Panc1 (cell line): ENCODE data around the gene PDK4. TPM values are rescaled to one million over a fixed set of nuclear protein-coding genes. Genes with fewer than 3 reads are reported as not detected.

Experiments used
- ATAC-seq: fragments of 200-7000 bp; cut with Tn5 transposase; 2 replicates; pipeline ENCODE4 v1.9.1; 2020; ENCODE audit warnings: mild to moderate bottlenecking, moderate library complexity
- BruUV-seq: library from RNA; stranded (reverse); fragments of 400-500 nt; replicated peaks from 2 replicates; lab custom pipeline; 2021; lab: Mats Ljungman, UMichigan
- CTCF ChIA-PET: fragments of 300-600 bp; sonication (Branson Sonifier 250); formaldehyde crosslinking; loops from one replicate; lab custom pipeline; 2022; ENCODE audit warnings: antibody characterized with exemption; lab: Charles Lee
- POLR2A ChIA-PET: fragments of 300-600 bp; sonication (Branson Sonifier 250); formaldehyde crosslinking; loops from one replicate; lab custom pipeline; 2022; ENCODE audit warnings: antibody characterized with exemption; lab: Charles Lee
- DNase-seq: peaks from one replicate; pipeline ENCODE4 v3.0.0-alpha.2; 2010; ENCODE audit warnings: low read depth, low spot score
- H3K27ac ChIP-seq: 2 replicates; pipeline ENCODE4 v1.5.1; 2011; ENCODE audit warnings: mild to moderate bottlenecking, low read length, inconsistent platforms
- H3K27me3 ChIP-seq: fragments of 200-500 bp; sonication (Bioruptor generic); 2 replicates; pipeline ENCODE4 v1.6.0; 2014; ENCODE audit warnings: low read length, inconsistent platforms; ENCODE audit not compliant: control insufficient read depth, insufficient read depth
- H3K36me3 ChIP-seq: fragments of 200-500 bp; sonication (Bioruptor generic); 2 replicates; pipeline ENCODE4 v1.5.1; 2014; ENCODE audit warnings: inconsistent platforms, mild to moderate bottlenecking, low read length, moderate library complexity; ENCODE audit not compliant: control insufficient read depth, insufficient read depth
- H3K4me1 ChIP-seq: 2 replicates; pipeline ENCODE4 v1.5.1; 2011; ENCODE audit warnings: inconsistent platforms, mild to moderate bottlenecking, low read length, moderate library complexity; ENCODE audit not compliant: control insufficient read depth, insufficient read depth
- H3K4me3 ChIP-seq, 2 experiments: 2 replicates each; pipeline ENCODE4 v1.5.1; 2011 to 2012; ENCODE audit warnings: low read depth in 2 of 2, low read length in 2 of 2, mild to moderate bottlenecking in 2 of 2, inconsistent platforms in 1 of 2, moderate library complexity in 1 of 2
- H3K9me3 ChIP-seq: fragments of 200-500 bp; sonication (Bioruptor generic); 2 replicates; pipeline ENCODE4 v1.5.1; 2014; ENCODE audit warnings: low read depth, mild to moderate bottlenecking, inconsistent platforms, low read length, moderate library complexity; ENCODE audit not compliant: control insufficient read depth, insufficient read depth
- CTCF ChIP-seq: fragments of 450-650 bp; IDR thresholded peaks from 2 replicates; pipeline ENCODE4 v1.5.1; 2017; ENCODE audit warnings: mild to moderate bottlenecking
- POLR2AphosphoS5 ChIP-seq: IDR thresholded peaks from 2 replicates; pipeline ENCODE4 v1.6.1; 2012; ENCODE audit warnings: mild to moderate bottlenecking, low read depth, low read length, moderate library complexity
- REST ChIP-seq, 2 experiments: IDR thresholded peaks; 2 replicates each; pipeline ENCODE4 v1.6.1; 2011 to 2012; ENCODE audit warnings: low read depth in 2 of 2, control low read depth in 1 of 2, low read length in 1 of 2, mild to moderate bottlenecking in 1 of 2, moderate library complexity in 1 of 2; ENCODE audit not compliant: insufficient read depth in 1 of 2
- SIN3A ChIP-seq: IDR thresholded peaks from 2 replicates; pipeline ENCODE4 v1.6.1; 2012; ENCODE audit warnings: low read depth, mild to moderate bottlenecking, low read length, moderate library complexity, borderline replicate concordance; ENCODE audit not compliant: insufficient read depth
- TCF7L2 ChIP-seq: IDR thresholded peaks from 2 replicates; pipeline ENCODE4 v1.6.1; 2011; ENCODE audit warnings: mild to moderate bottlenecking, low read depth, low read length, inconsistent platforms
- in situ Hi-C: cut with HindIII; loops from 2 replicates; pipeline ENCODE4 v1.10.0; 2016; ENCODE audit warnings: low sequenced_read_pairs, low pct_unique_long_range_greater_than_20kb
- intact Hi-C: fragments of 100-400 bp; cut with micrococcal nuclease; formaldehyde crosslinking; loops from one replicate; pipeline ENCODE4 v1.10.0; 2022; ENCODE audit not compliant: unreplicated experiment
- total RNA-seq: library from RNA; stranded (reverse); gene quantifications from one replicate; pipeline ENCODE4 v1.2.1, GENCODE V29; 2021; ENCODE audit not compliant: unreplicated experiment

PDK4 gene
- total RNA-seq, 1 experiment from 2014 or later: 1.4 TPM

GRCh38 chr7:95602421-95602820 is 6.1 kb upstream of the PDK4 start:
- no peak for ATAC-seq
- intact Hi-C loops: no loop called here
- CTCF ChIA-PET: no interaction called here

DNA sequence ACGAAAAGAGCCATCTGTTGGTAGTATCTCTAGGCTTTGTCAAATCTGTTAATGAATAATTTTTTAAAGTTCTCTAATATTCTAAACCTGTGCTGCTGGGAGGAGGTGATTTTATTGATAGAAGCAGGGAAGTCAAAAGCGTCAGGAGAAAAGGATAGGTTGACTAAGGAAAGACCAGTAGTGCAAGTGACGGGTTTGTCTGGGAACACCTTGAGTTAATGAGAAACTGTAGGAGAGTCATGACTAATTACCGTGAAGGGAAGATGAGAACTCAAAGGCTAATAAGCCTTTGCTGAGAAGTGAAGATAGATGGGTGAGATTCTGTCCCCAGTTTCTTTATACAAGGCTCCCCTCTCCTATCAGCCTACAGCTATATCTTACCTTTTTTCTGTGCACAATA is 5.0 kb upstream of the PDK4 start:
- intact Hi-C loops (no loop called here), in situ Hi-C loops (no loop called here)
- no peaks in the 10 kb centered on the region for H3K27me3 ChIP-seq
- H3K9me3 ChIP-seq: no peaks in the 10 kb centered on the region
- ChIA-PET CTCF (no interaction called here), POLR2A (no interaction called here)
- TF ChIP-seq CTCF (no peak), SIN3A (no peak), REST (IDR thresholded peaks at IDR 0.05; ENCODE audit: insufficient read depth in 1 of 2, low read depth in 2 of 2, low read length in 1 of 2) (no peak), TCF7L2 (no peak), POLR2AphosphoS5 (no peak)
- ATAC-seq (no peak), DNase-seq (no peak)
- H3K4me1 ChIP-seq: peaks cover 3% of the 10 kb centered on the region; the same call in 1 of the 2 replicates
- 0 out of 2 replicates have a peak, but pooled peaks cover 2% of the 10 kb centered on the region for H3K36me3 ChIP-seq
- H3K4me3 ChIP-seq: no peak overlapping the region
- BruUV-seq: no TSS peak
- no peak overlapping the region for H3K27ac ChIP-seq

More at GRCh38 chr7:95602421-95602820, 6.1 kb upstream of the PDK4 start:
- DNase-seq: no peak
- POLR2A ChIA-PET: no interaction called here
- no peaks in the 10 kb centered on the region for H3K36me3 ChIP-seq
- in situ Hi-C loops: no loop called here
- no peaks in the 10 kb centered on the region for H3K27me3 ChIP-seq
- no peaks in the 10 kb centered on the region for H3K9me3 ChIP-seq
- BruUV-seq: no TSS peak
- no peaks in the 10 kb centered on the region for H3K4me1 ChIP-seq
- no peak for TF ChIP-seq CTCF
- no peak for TF ChIP-seq POLR2AphosphoS5
- TF ChIP-seq SIN3A: no peak
- no peak for TF ChIP-seq TCF7L2
- no peak for TF ChIP-seq REST (IDR thresholded peaks at IDR 0.05; ENCODE audit: insufficient read depth in 1 of 2, low read depth in 2 of 2, low read length in 1 of 2)
- no peak overlapping the region for H3K4me3 ChIP-seq
- no peak overlapping the region for H3K27ac ChIP-seq
